MV-4-11 (cell line): ENCODE data around the gene ASB1.

Experiments used
- DNase-seq: peaks from one replicate; lab custom pipeline; 2025; lab: John Stamatoyannopoulos, UW

ASB1 gene

GRCh38 chr2:238426568-238427434 lies at the start of gene ASB1:
TSS of gene ASB1 (plus strand) at chr2:238426927. CDS start at chr2:238427071, 144 bp downstream.
- peak; percentile 83 for DNase-seq

- DNase-seq: no peak
Measured at GRCh38 chr2:238378230-238379095, 48.3 kb upstream of the ASB1 start.

- DNase-seq: peak; percentile 86
Measured at GRCh38 chr2:238379096-238379810, 47.5 kb upstream of the ASB1 start.

- DNase-seq: no peak
Measured at GRCh38 chr2:238380336-238380735, 46.4 kb upstream of the ASB1 start.

GRCh38 chr2:238380785-238381184 lies 45.9 kb upstream of the ASB1 start:
- DNase-seq: peak; percentile 12

- peak; percentile 78 for DNase-seq
Measured at GRCh38 chr2:238381341-238382115, 45.2 kb upstream of the ASB1 start.

GRCh38 chr2:238382381-238382781 lies 44.3 kb upstream of the ASB1 start:
- peak; percentile 88 for DNase-seq

- DNase-seq: no peak
Measured at GRCh38 chr2:238383135-238383534, 43.6 kb upstream of the ASB1 start.

GRCh38 chr2:238383743-238384380 lies 42.9 kb upstream of the ASB1 start:
- peak; percentile 95 for DNase-seq

- DNase-seq: peak; percentile 71
Measured at GRCh38 chr2:238387332-238387731, 39.4 kb upstream of the ASB1 start.

- no peak for DNase-seq
Measured at GRCh38 chr2:238388794-238389193, 37.9 kb upstream of the ASB1 start.

GRCh38 chr2:238389988-238390589 lies 36.6 kb upstream of the ASB1 start:
- DNase-seq: no peak

- no peak for DNase-seq
Measured at GRCh38 chr2:238391042-238391689, 35.6 kb upstream of the ASB1 start.

GRCh38 chr2:238396663-238397062 lies 30.1 kb upstream of the ASB1 start:
- DNase-seq: no peak

GRCh38 chr2:238397356-238397755 lies 29.4 kb upstream of the ASB1 start:
- no peak for DNase-seq

GRCh38 chr2:238398577-238398976 lies 28.1 kb upstream of the ASB1 start:
- DNase-seq: no peak

- no peak for DNase-seq
Measured at GRCh38 chr2:238399094-238399493, 27.6 kb upstream of the ASB1 start.

GRCh38 chr2:238401551-238401950 lies 25.2 kb upstream of the ASB1 start:
- DNase-seq: no peak

- no peak for DNase-seq
Measured at GRCh38 chr2:238403632-238404405, 22.9 kb upstream of the ASB1 start.
